HepG2 (cell line): ENCODE results near the gene GDF7. TPM values are rescaled to one million over a fixed set of nuclear protein-coding genes. Genes with fewer than 3 reads are reported as not detected.

Experiments
- DMAP1 ChIP-seq: IDR thresholded peaks from 2 replicates; pipeline ENCODE4 v1.6.1; 2016
- MIXL1 ChIP-seq: IDR thresholded peaks from 2 replicates; pipeline ENCODE4 v1.6.1; 2016
- RXRA ChIP-seq: sonication (generic); formaldehyde crosslinking; IDR thresholded peaks from 2 replicates; pipeline ENCODE4 v1.5.1; 2020; ENCODE audit warnings: missing genetic modification reagents
- SOX5 ChIP-seq: IDR thresholded peaks from 2 replicates; pipeline ENCODE4 v1.6.1; 2016; ENCODE audit warnings: borderline replicate concordance
- TBX2 ChIP-seq: sonication (generic); formaldehyde crosslinking; IDR thresholded peaks from 2 replicates; pipeline ENCODE4 v1.5.0; 2020; ENCODE audit warnings: missing genetic modification reagents, mild to moderate bottlenecking, borderline replicate concordance
- ZNF777 ChIP-seq: sonication (generic); formaldehyde crosslinking; IDR thresholded peaks from 2 replicates; pipeline ENCODE4 v1.4.0; 2020; ENCODE audit warnings: missing genetic modification reagents
- ZNF780A ChIP-seq: sonication (generic); formaldehyde crosslinking; IDR thresholded peaks from 2 replicates; pipeline ENCODE4 v1.8.0; 2022; ENCODE audit warnings: mild to moderate bottlenecking, missing genetic modification reagents, moderate library complexity
- ZSCAN29 ChIP-seq: sonication (generic); formaldehyde crosslinking; conservative IDR thresholded peaks from 2 replicates; pipeline ENCODE4 v1.4.0; 2020; ENCODE audit warnings: mild to moderate bottlenecking, missing genetic modification reagents
- polyA plus RNA-seq, 8 experiments: library from polyadenylated mRNA; depleted of rRNA in 3 of 8; stranded (reverse) in 7 of 8; unstranded in 1 of 8; fragments of >200 nt; fragmentation: Illumina TruSeq in 4 of 8; extraction: Trizol in 4 of 8; gene quantifications; 2 replicates each; pipeline versions ENCODE4 v1.2.1 to v1.2.3, GENCODE V29; 2011 to 2016; ENCODE audit warnings: low read depth in 4 of 8, missing spikeins in 1 of 8, mixed read lengths in 1 of 8; ENCODE audit not compliant: insufficient read depth in 1 of 8
- total RNA-seq, 5 experiments: library from RNA; depleted of rRNA; stranded (reverse); fragments of >200 nt; fragmentation: Illumina TruSeq; extraction: Trizol; gene quantifications; 2 replicates each; pipeline ENCODE4 v1.2.3, GENCODE V29; 2016; ENCODE audit warnings: low read depth in 1 of 5
- TF ChIP-seq, protein P1 (sequence below): sonication (generic); formaldehyde crosslinking; IDR thresholded peaks from 2 replicates; pipeline ENCODE4 v1.5.0; 2020; ENCODE audit warnings: mild to moderate bottlenecking, missing genetic modification reagents, borderline replicate concordance
- TF ChIP-seq, protein P2 (sequence below): sonication (generic); formaldehyde crosslinking; IDR thresholded peaks from 2 replicates; pipeline ENCODE4 v1.8.0; 2022; ENCODE audit warnings: mild to moderate bottlenecking, missing genetic modification reagents, moderate library complexity
- TF ChIP-seq, protein P3 (sequence below): sonication (generic); IDR thresholded peaks from 2 replicates; pipeline ENCODE4 v1.6.1; 2016; ENCODE audit warnings: low read depth, borderline replicate concordance
- TF ChIP-seq, protein P4 (sequence below): IDR thresholded peaks from 2 replicates; pipeline ENCODE4 v1.6.1; 2012; ENCODE audit warnings: inconsistent platforms
- TF ChIP-seq, protein P5 (sequence below): sonication (generic); formaldehyde crosslinking; IDR thresholded peaks from 2 replicates; pipeline ENCODE4 v1.4.0; 2020; ENCODE audit warnings: missing genetic modification reagents

Gene GDF7
- total and polyA plus RNA-seq, 2 of the 13 experiments (the other 11 are each of a cell fraction or from before 2014, with no cell fraction given): 1.6 to 15.0 TPM

DNA sequence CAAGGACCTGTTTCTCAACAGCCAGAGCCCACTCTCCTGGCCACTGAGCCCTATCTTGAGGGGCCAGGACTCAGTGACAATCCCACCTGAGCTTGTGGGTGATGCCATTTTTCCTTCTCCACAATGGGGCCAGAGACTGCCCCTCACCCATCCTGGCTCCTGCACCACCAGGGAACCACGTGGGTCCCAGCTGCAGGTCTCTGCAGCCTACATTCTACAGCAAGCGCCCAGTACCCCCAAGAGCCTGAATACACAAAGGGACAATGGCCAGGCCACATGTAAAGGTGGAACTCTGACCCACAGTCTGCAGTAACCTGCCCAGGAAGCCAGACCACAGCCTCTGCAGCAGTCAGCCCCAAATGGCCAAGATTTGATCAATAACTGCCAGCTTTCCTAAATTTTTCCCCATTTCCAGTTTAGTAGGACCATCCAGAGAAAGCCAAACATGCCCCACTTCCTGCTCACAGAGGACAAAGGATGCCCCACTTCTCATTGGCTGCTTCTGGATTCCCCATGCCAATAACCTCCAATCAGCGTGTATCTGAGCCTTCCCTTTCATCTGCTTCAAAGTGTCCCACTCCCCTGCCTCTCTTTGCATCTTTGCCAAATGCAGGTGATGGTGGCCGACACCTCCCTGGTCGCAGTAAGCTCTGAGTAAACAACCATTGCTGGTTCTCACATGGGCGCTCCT lies 35.2 kb upstream of the GDF7 start (continued):
- TF ChIP-seq ZNF777 (CRISPR knock-in tag): no peak
- TF ChIP-seq, protein P1, sequence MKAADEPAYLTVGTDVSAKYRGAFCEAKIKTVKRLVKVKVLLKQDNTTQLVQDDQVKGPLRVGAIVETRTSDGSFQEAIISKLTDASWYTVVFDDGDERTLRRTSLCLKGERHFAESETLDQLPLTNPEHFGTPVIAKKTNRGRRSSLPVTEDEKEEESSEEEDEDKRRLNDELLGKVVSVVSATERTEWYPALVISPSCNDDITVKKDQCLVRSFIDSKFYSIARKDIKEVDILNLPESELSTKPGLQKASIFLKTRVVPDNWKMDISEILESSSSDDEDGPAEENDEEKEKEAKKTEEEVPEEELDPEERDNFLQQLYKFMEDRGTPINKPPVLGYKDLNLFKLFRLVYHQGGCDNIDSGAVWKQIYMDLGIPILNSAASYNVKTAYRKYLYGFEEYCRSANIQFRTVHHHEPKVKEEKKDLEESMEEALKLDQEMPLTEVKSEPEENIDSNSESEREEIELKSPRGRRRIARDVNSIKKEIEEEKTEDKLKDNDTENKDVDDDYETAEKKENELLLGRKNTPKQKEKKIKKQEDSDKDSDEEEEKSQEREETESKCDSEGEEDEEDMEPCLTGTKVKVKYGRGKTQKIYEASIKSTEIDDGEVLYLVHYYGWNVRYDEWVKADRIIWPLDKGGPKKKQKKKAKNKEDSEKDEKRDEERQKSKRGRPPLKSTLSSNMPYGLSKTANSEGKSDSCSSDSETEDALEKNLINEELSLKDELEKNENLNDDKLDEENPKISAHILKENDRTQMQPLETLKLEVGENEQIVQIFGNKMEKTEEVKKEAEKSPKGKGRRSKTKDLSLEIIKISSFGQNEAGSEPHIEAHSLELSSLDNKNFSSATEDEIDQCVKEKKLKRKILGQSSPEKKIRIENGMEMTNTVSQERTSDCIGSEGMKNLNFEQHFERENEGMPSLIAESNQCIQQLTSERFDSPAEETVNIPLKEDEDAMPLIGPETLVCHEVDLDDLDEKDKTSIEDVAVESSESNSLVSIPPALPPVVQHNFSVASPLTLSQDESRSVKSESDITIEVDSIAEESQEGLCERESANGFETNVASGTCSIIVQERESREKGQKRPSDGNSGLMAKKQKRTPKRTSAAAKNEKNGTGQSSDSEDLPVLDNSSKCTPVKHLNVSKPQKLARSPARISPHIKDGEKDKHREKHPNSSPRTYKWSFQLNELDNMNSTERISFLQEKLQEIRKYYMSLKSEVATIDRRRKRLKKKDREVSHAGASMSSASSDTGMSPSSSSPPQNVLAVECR (CRISPR knock-in tag): 0 out of 2 replicates have a peak, but pooled peaks have one; percentile 26
- TF ChIP-seq, protein P2, sequence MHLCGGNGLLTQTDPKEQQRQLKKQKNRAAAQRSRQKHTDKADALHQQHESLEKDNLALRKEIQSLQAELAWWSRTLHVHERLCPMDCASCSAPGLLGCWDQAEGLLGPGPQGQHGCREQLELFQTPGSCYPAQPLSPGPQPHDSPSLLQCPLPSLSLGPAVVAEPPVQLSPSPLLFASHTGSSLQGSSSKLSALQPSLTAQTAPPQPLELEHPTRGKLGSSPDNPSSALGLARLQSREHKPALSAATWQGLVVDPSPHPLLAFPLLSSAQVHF (CRISPR knock-in tag): 0 out of 2 replicates have a peak, but pooled peaks have one; percentile 22
- TF ChIP-seq RXRA (CRISPR knock-in tag): peak; percentile 31; the same call in 1 of the 2 replicates
- TF ChIP-seq SOX5 (CRISPR knock-in tag): peak; percentile 32; the same call in 1 of the 2 replicates
- TF ChIP-seq, protein P3, sequence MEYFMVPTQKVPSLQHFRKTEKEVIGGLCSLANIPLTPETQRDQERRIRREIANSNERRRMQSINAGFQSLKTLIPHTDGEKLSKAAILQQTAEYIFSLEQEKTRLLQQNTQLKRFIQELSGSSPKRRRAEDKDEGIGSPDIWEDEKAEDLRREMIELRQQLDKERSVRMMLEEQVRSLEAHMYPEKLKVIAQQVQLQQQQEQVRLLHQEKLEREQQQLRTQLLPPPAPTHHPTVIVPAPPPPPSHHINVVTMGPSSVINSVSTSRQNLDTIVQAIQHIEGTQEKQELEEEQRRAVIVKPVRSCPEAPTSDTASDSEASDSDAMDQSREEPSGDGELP: 0 out of 2 replicates have a peak, but pooled peaks have one; percentile 17
- TF ChIP-seq, protein P4, sequence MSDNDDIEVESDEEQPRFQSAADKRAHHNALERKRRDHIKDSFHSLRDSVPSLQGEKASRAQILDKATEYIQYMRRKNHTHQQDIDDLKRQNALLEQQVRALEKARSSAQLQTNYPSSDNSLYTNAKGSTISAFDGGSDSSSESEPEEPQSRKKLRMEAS: peak; percentile 55
- TF ChIP-seq ZSCAN29 (CRISPR knock-in tag): no peak
- peak; percentile 20; the same call in 1 of the 2 replicates for TF ChIP-seq DMAP1 (CRISPR knock-in tag)
- no peak for TF ChIP-seq MIXL1
- TF ChIP-seq, protein P5, sequence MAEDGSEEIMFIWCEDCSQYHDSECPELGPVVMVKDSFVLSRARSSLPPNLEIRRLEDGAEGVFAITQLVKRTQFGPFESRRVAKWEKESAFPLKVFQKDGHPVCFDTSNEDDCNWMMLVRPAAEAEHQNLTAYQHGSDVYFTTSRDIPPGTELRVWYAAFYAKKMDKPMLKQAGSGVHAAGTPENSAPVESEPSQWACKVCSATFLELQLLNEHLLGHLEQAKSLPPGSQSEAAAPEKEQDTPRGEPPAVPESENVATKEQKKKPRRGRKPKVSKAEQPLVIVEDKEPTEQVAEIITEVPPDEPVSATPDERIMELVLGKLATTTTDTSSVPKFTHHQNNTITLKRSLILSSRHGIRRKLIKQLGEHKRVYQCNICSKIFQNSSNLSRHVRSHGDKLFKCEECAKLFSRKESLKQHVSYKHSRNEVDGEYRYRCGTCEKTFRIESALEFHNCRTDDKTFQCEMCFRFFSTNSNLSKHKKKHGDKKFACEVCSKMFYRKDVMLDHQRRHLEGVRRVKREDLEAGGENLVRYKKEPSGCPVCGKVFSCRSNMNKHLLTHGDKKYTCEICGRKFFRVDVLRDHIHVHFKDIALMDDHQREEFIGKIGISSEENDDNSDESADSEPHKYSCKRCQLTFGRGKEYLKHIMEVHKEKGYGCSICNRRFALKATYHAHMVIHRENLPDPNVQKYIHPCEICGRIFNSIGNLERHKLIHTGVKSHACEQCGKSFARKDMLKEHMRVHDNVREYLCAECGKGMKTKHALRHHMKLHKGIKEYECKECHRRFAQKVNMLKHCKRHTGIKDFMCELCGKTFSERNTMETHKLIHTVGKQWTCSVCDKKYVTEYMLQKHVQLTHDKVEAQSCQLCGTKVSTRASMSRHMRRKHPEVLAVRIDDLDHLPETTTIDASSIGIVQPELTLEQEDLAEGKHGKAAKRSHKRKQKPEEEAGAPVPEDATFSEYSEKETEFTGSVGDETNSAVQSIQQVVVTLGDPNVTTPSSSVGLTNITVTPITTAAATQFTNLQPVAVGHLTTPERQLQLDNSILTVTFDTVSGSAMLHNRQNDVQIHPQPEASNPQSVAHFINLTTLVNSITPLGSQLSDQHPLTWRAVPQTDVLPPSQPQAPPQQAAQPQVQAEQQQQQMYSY (CRISPR knock-in tag): no peak
- no peak for TF ChIP-seq ZNF780A (CRISPR knock-in tag)
- peak; percentile 28; the same call in 1 of the 2 replicates for TF ChIP-seq TBX2 (CRISPR knock-in tag)
